ENCODE results near the gene BRAT1.

BRAT1 gene

GRCh38 chr7:2525658-2526630 is 29.4 kb downstream of the BRAT1 start:
- no peak for DNase-seq (ENCODE audit: low read depth in 2 of 2, low spot score in 1 of 2)

DNA sequence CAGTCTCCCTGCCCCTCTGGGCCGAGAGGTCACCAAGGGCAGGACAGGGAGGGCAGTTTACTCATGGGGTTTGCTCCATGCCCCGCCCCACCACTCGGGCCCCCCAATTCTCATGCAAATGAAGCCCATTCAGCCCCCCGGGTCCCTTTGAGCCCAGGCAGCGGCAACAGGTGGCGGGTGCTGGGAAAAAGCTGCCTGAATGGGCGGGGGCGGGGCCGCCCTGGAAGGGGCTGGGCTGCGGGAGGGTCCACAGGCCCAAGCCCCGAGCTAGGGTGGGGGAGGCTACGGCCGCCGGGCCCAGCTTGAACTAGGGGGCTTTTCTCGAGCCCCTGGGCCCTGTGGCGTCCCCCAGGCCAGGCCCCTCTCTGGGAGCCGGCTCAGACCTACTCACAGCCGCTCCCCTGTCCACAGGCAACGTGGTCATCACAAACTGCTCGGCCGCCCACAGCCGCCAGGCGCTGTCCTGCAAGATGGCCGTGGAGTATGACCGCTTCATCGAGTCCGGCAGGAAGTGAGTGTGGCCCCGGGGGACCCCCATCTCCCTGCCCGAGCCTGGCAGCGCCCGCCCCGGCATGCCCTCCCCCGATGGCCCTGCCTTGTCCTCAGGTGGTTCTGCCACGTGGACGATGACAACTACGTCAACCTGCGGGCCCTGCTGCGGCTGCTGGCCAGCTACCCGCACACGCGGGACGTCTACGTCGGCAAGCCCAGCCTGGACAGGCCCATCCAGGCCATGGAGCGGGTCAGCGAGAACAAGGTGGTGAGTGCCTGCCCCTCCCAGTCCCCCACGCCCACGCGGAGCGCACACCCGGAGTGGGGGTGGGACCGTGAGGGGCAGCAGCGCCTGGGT is 30.3 kb downstream of the BRAT1 start:
- DNase-seq (ENCODE audit: low read depth in 2 of 2, low spot score in 1 of 2), result no peak

GRCh38 chr7:2523941-2524807 is 31.1 kb downstream of the BRAT1 start:
- no peak for DNase-seq (ENCODE audit: low read depth in 2 of 2, low spot score in 1 of 2)

- DNase-seq (ENCODE audit: low read depth in 2 of 2, low spot score in 1 of 2), result no peak
Observed at GRCh38 chr7:2523461-2523936, 31.8 kb downstream of the BRAT1 start.

- no peak for DNase-seq (ENCODE audit: low read depth in 2 of 2, low spot score in 1 of 2)
Observed at GRCh38 chr7:2522780-2523433, 32.4 kb downstream of the BRAT1 start.

GRCh38 chr7:2521952-2522591 is 33.3 kb downstream of the BRAT1 start:
- DNase-seq (ENCODE audit: low read depth in 2 of 2, low spot score in 1 of 2), result peak in 1 of 2 donors; percentile 71

DNA sequence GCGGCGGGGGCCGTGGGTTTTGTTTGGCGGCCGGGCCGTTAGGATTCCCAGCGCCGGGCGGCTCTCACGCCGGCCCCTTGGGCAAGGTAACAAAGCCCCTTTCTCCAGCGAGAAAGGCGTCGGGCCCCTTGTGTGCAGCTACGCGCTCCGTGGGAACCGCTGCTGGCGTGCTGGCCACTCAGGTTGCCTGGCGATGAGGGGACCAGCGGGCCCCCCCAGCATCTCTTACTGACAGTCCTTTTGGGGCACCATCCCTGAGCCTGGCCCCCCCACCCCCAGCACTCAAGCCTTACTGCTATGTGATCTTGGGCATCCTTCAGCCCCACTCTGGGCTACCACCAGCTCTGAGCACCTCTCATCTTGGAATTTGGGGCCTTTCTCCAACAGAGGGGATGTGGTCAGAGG is 34.0 kb downstream of the BRAT1 start:
- DNase-seq (ENCODE audit: low read depth in 2 of 2, low spot score in 1 of 2), result no peak

DNA sequence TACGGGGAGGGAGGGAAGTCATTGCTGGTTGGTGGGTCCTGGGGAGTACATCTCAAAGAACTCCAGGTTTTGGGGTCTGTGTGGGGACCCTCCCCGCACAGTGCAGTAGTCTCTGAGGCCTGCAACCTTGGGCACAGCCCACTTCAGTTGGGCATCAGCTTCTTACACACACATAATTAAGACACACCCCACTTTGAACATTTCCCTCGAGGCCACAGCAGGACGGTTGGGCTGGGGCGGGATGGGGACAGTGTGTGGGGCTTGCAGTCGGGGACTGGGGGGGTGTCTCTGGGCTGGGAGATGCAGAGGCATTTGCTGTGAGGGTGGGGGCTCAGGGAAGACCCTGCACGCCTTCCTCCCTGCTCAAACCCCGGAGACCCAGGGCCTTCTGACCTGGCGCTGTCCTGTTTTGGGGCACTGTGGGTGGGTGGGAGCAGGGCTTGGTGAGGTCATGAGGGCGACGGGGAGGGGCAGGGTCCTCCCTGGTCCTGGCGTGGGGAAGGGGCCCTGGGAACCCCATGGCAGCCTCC is 34.5 kb downstream of the BRAT1 start:
- no peak for DNase-seq (ENCODE audit: low read depth in 2 of 2, low spot score in 1 of 2)

DNA sequence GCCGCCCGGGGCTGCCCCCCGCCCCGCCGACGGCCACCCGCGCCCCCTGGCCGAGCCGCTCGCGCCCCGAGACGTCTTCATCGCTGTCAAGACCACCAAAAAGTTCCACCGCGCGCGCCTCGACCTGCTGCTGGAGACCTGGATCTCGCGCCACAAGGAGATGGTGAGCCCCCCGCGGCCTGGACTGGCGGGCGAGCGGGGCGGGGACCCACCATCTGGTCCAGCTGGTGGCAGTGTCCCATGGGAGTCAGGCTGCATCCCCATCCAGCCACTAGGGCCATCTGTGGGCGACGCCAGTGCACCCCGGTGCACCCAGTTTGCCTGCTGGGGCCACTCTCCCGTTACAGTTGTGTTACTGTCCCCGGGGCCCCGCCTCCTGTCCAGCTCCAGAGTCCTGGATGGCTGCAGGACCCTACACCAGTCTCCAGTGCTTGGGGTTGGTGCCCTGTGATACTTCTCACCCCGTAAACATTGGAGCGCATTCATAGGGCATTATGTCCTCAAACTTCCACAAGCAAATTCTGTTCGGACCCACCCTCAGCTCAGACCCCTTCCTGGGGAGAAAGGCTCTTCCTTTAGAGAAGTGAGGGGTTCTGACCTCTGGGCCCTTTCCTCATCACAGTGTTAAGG is 35.1 kb downstream of the BRAT1 start:
- DNase-seq (ENCODE audit: low read depth in 2 of 2, low spot score in 1 of 2), result no peak

DNA sequence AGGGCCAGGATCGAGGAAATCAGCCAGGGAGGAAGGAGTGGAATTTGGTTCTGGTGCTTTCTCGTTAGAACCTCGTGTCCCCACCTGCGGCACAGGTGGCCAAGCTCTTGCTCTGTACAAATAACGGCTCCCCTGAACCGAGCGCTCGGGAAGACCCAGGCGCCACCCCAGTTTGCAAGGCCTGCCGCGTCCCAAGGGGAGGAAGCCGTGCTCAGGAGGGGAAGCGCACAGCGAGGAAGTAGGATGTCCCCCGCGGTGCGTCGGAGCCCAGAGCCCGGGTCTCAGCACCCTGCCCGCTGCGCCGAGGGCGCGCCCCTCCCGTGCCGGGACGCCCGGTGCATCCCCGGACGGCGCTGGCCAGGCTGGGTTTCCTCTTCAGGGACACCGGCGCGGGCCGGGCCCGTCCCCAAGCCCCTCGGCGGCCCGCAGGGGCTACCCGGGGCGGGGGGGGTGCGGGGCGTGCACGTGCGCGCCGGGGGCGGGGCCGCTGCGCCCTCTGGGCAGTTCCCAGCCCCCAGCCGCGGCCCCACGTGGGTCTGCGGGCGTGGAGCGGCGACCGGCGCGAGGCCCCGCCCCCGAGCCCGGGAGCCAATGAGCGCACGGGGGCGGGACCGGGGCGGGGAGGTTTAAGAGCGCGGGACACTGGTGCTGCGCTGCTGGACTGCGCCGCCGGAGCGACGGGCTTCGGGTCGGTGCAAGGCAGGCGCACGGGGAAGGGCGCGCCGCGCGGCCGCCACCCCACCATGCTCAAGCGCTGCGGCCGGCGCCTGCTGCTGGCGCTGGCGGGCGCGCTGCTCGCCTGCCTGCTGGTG is 36.0 kb downstream of the BRAT1 start, which contains the start of gene LFNG:
LFNG (plus strand) TSS at position 656 of the 812 bp plus-strand sequence; CDS start at position 744, 88 bp downstream.
- peak; percentile 57 to 74 for DNase-seq (ENCODE audit: low read depth in 2 of 2, low spot score in 1 of 2)

DNA sequence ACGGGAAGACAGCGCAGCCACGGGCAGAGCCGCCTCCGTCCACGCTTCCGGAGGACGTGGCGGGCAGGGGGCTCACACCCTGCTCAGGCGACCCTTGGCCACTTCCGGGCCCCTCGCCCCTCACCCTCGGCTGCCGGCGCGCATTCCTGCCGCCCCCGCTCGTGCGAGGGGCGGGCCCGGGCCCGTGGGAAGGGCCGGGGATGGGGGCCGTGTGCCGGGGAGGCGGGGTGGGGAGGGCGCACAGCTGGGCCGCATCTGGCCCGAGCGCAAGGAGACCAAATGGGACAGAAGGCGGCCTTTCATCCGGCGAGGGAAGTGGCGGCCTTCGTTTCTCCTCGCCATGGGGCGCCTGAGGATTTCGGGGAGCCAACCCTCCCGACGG is 36.6 kb downstream of the BRAT1 start:
- no peak for DNase-seq (ENCODE audit: low read depth in 2 of 2, low spot score in 1 of 2)

DNA sequence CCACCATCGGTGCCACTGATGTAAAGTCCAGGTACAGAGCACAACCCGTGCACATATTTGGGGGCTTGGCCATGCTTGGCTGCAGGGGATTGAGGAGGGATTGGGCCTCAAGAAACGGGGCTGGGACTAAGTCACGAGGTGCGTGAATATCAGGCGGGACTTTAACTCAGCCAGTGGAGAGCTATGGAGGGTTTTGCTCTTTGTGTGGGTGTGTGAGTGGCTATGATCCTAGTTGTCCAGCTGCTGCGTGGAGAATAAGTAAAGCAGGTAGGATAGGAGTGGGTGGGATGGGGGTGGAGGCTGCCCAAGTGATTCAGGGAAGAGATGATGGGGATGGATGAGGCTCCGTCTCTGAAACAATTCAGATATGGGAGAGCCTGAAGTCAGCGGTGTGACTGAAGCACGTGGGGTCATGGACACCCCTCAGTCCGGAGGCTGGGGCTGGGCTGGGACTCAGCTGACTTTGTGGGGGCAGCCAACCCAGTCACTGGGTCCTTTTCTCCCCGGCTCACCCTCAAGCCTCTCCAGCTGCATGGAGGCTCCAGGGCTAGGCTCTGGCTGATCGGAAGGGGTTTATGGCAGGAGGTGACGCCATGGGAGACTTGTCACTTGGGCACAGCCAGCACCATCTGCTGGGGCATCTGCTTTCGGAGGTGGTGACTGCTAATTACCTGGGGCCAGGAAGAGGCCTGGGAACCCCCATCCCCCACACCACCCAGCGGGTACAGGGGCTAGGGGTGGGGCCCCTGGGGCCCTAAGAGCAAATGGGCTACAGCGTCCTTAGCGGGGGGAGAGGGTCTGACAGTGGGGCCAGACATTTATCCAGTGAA is 37.4 kb downstream of the BRAT1 start:
- DNase-seq (ENCODE audit: low read depth in 2 of 2, low spot score in 1 of 2), result no peak

DNA sequence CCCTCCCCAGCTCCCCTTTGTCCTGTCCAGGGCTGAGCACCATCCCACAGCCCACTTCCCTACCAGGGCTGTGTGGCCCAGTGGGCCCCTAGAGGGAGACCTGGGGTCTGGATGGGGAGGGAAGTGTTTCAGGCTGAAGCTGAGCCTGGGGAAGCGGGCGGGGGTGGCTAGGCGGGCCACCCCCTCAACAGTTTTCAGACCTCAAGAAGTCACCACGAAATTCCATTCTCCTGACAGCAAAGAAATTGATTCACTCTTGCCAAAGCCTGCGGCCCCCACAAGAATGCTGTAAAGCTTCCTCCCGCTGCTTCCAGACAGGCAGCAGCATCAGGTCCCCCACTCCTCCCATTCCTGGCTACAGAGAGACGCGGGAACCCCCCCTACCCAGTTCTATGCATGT is 38.3 kb downstream of the BRAT1 start:
- no peak for DNase-seq (ENCODE audit: low read depth in 2 of 2, low spot score in 1 of 2)

DNA sequence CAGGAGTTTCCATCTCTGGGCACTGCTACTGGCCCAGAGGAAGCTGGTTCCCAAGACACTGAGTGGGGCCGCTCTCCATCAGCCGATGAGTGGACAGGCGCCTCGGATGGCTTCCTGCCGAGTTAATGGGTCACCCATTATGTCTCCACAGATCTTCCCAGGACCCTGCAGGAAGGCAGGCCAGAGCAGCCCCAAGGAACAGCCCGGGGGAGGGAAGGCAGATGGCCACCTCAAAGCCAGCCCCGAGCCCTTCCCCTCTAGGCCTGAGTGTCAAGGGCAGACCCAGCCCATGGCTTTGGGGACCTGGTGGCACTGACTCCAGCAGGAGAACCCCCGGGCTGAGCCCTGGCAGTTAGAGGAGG is 39.1 kb downstream of the BRAT1 start:
- no peak for DNase-seq (ENCODE audit: low read depth in 2 of 2, low spot score in 1 of 2)

DNA sequence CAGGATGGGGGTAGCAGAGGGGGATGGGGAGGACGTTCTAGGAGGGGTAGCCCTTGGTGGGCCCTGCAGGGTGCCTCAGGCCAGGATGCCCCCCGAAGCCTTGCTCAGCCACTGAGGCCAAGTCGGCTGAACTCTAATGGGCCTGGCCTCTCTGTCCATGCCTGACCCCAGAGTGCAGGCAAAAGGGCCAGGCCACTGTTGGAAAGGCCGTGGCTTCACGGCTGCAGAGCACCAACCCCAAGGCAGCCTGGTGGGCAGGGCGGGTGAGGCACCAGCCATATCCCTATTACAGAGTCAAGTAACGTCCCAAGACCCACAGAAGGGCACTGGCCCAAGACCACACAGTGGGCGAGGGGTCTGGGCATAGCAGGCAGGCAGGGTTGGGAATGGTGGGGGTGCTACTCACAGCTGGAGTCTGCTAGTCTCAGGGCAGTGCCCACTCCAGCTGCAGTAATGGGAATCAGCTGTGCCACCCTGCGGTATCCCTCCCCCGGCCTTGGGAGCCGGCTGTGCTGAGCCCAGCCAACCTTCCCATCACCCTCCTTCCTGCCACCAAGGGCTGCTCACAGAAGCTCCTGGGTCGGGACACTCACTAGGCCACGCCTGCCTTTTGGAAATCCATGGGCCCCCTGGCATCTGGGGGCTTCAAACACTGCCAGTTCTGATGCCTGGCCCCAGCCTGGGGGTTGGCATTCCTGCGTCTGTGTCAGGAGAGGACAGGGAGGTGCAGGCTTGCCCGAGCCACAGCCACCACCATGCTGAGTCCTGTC is 39.7 kb downstream of the BRAT1 start:
- DNase-seq (ENCODE audit: low read depth in 2 of 2, low spot score in 1 of 2), result no peak
